ENCODE results near the gene UBR1.
"Not testable (repeated sequence)": the region's sequence is repeated elsewhere in the genome, so short reads cannot be mapped to it uniquely, and the experiment has no call there.

UBR1 gene

DNA sequence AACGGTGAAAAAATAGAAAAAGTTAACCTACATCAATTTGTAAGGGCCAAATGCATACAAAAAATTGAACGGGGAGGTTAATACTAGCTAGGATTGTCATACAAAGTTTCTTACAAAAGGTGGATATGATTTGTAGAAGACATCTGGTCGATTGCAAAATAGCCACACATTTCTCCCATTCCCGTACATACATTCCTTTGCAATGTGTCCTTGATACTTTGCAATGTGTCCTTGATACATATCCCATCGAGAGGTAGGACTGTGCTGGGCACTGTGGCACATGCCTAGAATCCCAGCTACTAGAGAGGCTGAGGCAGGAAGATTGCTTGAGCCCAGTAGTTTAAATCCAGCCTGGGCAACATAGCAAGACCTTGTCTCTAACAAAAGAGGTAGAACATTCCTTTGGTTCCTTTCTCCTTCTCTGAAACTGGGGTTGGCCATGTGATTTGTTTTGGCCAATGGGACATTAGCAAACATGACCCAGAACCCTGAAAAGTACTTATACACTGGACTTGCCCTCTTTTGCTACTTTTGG lies 194.7 kb downstream of the UBR1 start:
- DNase-seq (ENCODE audit: low spot score) = no peak

- DNase-seq (ENCODE audit: low spot score) = no peak
These were observed 197.3 kb downstream of the UBR1 start for GRCh38 chr15:42908538-42908937.

GRCh38 chr15:42903388-42904324 lies 202.2 kb downstream of the UBR1 start:
- no peak for DNase-seq (ENCODE audit: low spot score)

DNA sequence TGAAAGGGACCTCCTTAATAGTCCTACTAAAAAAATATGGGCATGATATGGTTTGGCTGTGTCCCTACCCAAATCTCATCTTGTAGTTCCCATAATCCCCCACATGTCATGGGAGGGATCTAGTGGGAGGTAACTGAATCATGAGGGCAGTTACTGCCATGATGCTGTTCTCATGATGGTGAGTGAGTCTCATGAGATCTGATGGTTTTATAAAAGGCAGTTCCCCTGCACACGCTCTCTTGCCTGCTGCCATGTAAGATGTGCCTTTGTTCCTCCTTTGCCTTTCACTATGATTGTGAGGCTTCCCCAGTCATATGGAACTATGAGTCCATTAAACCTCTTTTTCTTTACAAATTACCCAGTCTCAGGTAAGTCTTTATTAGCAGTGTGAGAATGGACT lies 211.9 kb downstream of the UBR1 start:
- DNase-seq (ENCODE audit: low spot score) = not testable (repeated sequence)

All from D341Med (cell line).